ENCODE data around the gene GAK.

GAK gene

GRCh38 chr4:898123-898522 is 34.0 kb downstream of the GAK start:
- no peaks in the 10 kb centered on the region for H3K9me3 ChIP-seq (ENCODE audit: severe bottlenecking)
- DNase-seq (ENCODE audit: low spot score): no peak
- no peak for ATAC-seq (ENCODE audit: low read depth)
- TF ChIP-seq CTCF (IDR thresholded peaks at IDR 0.05; ENCODE audit: poor library complexity, severe bottlenecking): no peak
- no peak overlapping the region for H3K4me3 ChIP-seq (ENCODE audit: severe bottlenecking)
- no peaks in the 10 kb centered on the region for H3K27me3 ChIP-seq (ENCODE audit: insufficient read depth, poor library complexity, severe bottlenecking)
- peaks cover 8% of the 10 kb centered on the region for H3K36me3 ChIP-seq (ENCODE audit: low read depth)
- H3K27ac ChIP-seq (ENCODE audit: poor library complexity, severe bottlenecking): no peak overlapping the region
- H3K4me1 ChIP-seq (ENCODE audit: insufficient read depth, poor library complexity, severe bottlenecking): no peaks in the 10 kb centered on the region

DNA sequence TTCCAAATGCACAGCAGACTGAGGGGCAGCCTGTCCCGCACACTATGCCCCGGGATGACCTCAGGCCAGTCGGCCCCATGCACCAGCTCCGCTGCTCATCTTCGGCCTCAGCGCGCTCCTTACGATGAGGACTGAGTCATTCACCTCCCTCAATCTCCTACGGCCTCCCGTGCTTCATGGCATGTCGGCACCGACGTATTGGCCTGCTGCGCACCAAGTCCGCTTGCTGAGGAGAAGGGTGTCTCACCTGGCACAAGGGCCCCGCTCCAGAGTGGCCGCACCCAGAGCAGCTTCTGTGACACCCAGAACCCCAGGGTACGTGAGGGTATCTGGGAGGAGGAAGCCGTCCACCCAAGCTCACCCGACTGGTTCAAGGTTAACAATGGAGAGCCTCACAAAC is 35.5 kb downstream of the GAK start:
- Histone ChIP-seq H3K36me3 (ENCODE audit: low read depth) (peaks cover 8% of the 10 kb centered on the region), H3K27me3 (ENCODE audit: insufficient read depth, poor library complexity, severe bottlenecking) (no peaks in the 10 kb centered on the region), H3K9me3 (ENCODE audit: severe bottlenecking) (no peaks in the 10 kb centered on the region), H3K27ac (ENCODE audit: poor library complexity, severe bottlenecking) (no peak overlapping the region), H3K4me1 (ENCODE audit: insufficient read depth, poor library complexity, severe bottlenecking) (no peaks in the 10 kb centered on the region), H3K4me3 (ENCODE audit: severe bottlenecking) (no peak overlapping the region)
- TF ChIP-seq CTCF (IDR thresholded peaks at IDR 0.05; ENCODE audit: poor library complexity, severe bottlenecking): no peak
- DNase-seq (ENCODE audit: low spot score) (no peak), ATAC-seq (ENCODE audit: low read depth) (no peak)

DNA sequence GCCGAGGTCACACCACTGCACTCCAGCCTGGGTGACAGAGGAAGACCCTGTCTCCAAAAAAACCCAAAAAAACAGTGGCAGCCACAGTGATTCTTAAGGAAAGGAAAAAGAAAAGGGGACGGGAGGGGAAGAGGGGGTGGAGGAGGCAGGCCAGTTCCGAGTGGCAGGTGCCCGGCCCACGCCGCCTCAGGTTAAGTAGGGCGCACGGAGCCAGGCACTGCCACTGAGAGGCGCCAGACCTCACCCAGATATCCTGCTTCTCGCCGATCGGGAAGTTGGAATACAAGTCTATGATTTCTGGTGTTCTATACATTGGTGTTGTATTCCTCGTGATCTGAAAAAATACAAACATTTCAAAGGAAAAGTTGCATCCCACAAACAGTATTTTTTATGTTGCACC is 35.9 kb downstream of the GAK start:
- H3K36me3 ChIP-seq (ENCODE audit: low read depth): peaks cover 8% of the 10 kb centered on the region
- no peak for ATAC-seq (ENCODE audit: low read depth)

GRCh38 chr4:895596-895995 is 36.5 kb downstream of the GAK start:
- Histone ChIP-seq H3K27ac (ENCODE audit: poor library complexity, severe bottlenecking) (no peak overlapping the region), H3K27me3 (ENCODE audit: insufficient read depth, poor library complexity, severe bottlenecking) (no peaks in the 10 kb centered on the region), H3K4me1 (ENCODE audit: insufficient read depth, poor library complexity, severe bottlenecking) (no peaks in the 10 kb centered on the region), H3K36me3 (ENCODE audit: low read depth) (peaks cover 8% of the 10 kb centered on the region), H3K9me3 (ENCODE audit: severe bottlenecking) (no peaks in the 10 kb centered on the region), H3K4me3 (ENCODE audit: severe bottlenecking) (no peak overlapping the region)
- DNase-seq (ENCODE audit: low spot score): no peak
- no peak for TF ChIP-seq CTCF (IDR thresholded peaks at IDR 0.05; ENCODE audit: poor library complexity, severe bottlenecking)
- no peak for ATAC-seq (ENCODE audit: low read depth)

More for the DNA sequence above, 35.9 kb downstream of the GAK start:
- Histone ChIP-seq H3K4me3 (ENCODE audit: severe bottlenecking) (no peak overlapping the region), H3K27ac (ENCODE audit: poor library complexity, severe bottlenecking) (no peak overlapping the region), H3K4me1 (ENCODE audit: insufficient read depth, poor library complexity, severe bottlenecking) (no peaks in the 10 kb centered on the region), H3K27me3 (ENCODE audit: insufficient read depth, poor library complexity, severe bottlenecking) (no peaks in the 10 kb centered on the region), H3K9me3 (ENCODE audit: severe bottlenecking) (no peaks in the 10 kb centered on the region)
- TF ChIP-seq CTCF (IDR thresholded peaks at IDR 0.05; ENCODE audit: poor library complexity, severe bottlenecking): no peak
- DNase-seq (ENCODE audit: low spot score): no peak

DNA sequence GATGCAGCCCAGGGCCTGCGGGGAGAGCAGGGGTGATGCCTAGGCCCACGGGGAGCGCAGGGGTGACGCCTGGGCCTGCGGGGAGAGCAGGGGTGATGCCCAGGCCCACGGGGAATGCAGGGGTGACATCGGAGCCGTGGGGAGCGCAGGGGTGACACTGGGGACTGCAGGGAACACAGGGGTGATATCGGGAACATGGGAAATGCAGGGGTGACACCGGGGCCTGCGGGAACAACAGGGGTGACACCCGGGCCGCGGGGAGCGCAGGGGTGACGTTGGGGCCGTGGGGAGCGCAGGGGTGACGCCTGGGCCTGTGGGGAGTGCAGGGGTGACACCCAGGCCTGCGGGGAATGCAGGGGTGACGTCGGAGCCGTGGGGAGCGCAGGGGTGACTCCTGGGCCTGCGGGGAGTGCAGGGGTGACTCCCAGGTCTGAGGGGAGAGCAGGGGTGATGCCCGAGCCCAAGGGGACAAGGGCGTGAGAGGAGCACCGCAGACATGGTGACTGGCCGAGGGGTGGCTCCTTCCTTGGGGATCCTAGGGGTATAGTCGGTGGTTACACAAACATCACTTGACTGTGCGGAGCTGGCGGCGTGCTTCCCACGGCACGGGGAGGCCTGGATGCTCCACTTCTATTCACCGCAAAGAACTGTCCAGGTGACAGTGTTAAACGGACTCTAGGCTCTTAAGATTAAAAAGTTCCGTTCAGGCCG is 38.0 kb downstream of the GAK start:
- H3K9me3 ChIP-seq (ENCODE audit: severe bottlenecking): no peaks in the 10 kb centered on the region
- H3K4me3 ChIP-seq (ENCODE audit: severe bottlenecking): no peak overlapping the region

More for the DNA sequence above, 38.0 kb downstream of the GAK start:
- no peak for DNase-seq (ENCODE audit: low spot score)
- no peak for ATAC-seq (ENCODE audit: low read depth)
- Histone ChIP-seq H3K27ac (ENCODE audit: poor library complexity, severe bottlenecking) (no peak overlapping the region), H3K36me3 (ENCODE audit: low read depth) (peaks cover 8% of the 10 kb centered on the region), H3K4me1 (ENCODE audit: insufficient read depth, poor library complexity, severe bottlenecking) (no peaks in the 10 kb centered on the region), H3K27me3 (ENCODE audit: insufficient read depth, poor library complexity, severe bottlenecking) (no peaks in the 10 kb centered on the region)
- TF ChIP-seq CTCF (IDR thresholded peaks at IDR 0.05; ENCODE audit: poor library complexity, severe bottlenecking): no peak

Data from RWPE2 (cell line).